Measurements from ENCODE around the gene ZNF549. TPM values are rescaled to one million over a fixed set of nuclear protein-coding genes. Genes with fewer than 3 reads are reported as not detected.
"Not testable (repeated sequence)": the region's sequence is repeated elsewhere in the genome, so short reads cannot be mapped to it uniquely, and the experiment has no call there.

ZNF549 gene
- total RNA-seq, 4 donors from 2014 or later, result 3.7 to 6.7 (median 6.4) TPM

- peaks cover 33 to 82% (median 49%) of the 10 kb centered on the region in 4 donors for H3K36me3 ChIP-seq
- 74% methylated on average over 4 of the region's 4 CpGs for WGBS
- intact Hi-C loops (cut with DNase I), result no loop called here
- H3K9me3 ChIP-seq, result peaks cover 0 to 58% (median 26%) of the 10 kb centered on the region in 4 donors
- H3K27me3 ChIP-seq, result no peaks in the 10 kb centered on the region
- H3K4me3 ChIP-seq, result no peak overlapping the region
- H3K4me1 ChIP-seq, result peaks cover under 1 to 7% (median 3%) of the 10 kb centered on the region in 4 donors
- DNase-seq (ENCODE audit: extremely low spot score), result no peak
- H3K27ac ChIP-seq (replicated peaks in 1 of 4), result no peak overlapping the region
- TF ChIP-seq POLR2A (IDR thresholded peaks at IDR 0.05; ENCODE audit: low read depth), result no peak
- no peak for TF ChIP-seq EP300 (IDR thresholded peaks at IDR 0.05)
- TF ChIP-seq, protein P1, sequence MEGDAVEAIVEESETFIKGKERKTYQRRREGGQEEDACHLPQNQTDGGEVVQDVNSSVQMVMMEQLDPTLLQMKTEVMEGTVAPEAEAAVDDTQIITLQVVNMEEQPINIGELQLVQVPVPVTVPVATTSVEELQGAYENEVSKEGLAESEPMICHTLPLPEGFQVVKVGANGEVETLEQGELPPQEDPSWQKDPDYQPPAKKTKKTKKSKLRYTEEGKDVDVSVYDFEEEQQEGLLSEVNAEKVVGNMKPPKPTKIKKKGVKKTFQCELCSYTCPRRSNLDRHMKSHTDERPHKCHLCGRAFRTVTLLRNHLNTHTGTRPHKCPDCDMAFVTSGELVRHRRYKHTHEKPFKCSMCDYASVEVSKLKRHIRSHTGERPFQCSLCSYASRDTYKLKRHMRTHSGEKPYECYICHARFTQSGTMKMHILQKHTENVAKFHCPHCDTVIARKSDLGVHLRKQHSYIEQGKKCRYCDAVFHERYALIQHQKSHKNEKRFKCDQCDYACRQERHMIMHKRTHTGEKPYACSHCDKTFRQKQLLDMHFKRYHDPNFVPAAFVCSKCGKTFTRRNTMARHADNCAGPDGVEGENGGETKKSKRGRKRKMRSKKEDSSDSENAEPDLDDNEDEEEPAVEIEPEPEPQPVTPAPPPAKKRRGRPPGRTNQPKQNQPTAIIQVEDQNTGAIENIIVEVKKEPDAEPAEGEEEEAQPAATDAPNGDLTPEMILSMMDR (IDR thresholded peaks at IDR 0.05), result no peak
- no peak for TF ChIP-seq POLR2AphosphoS5 (IDR thresholded peaks at IDR 0.05)
Observed at GRCh38 chr19:57506163-57506562, 21.0 kb upstream of the ZNF549 start.

DNA sequence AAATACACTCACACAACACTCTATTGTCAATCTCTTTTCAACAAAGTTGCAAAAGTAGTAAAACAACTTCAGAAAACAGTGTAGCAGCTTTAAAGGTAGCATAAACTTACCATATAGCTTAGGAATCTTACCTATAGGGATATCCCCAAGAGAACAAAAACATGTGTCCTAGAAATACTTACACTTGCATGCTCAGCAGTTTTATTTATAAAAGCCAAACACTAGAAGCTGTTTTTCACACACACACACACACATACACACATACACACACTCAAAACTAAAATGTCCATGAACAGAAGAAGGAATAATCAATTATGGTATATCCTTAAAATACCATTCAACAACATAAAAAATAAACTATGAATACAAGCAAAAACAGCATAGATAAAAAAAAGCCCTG is 15.7 kb upstream of the ZNF549 start:
- no peaks in the 10 kb centered on the region for H3K27me3 ChIP-seq
- intact Hi-C loops (cut with DNase I), result no loop called here
- H3K36me3 ChIP-seq, result peaks cover 18 to 78% (median 46%) of the 10 kb centered on the region in 4 donors
- TF ChIP-seq, protein P1 (IDR thresholded peaks at IDR 0.05), result no peak
- TF ChIP-seq POLR2AphosphoS5 (IDR thresholded peaks at IDR 0.05) (no peak), POLR2A (IDR thresholded peaks at IDR 0.05; ENCODE audit: low read depth) (no peak), EP300 (IDR thresholded peaks at IDR 0.05) (no peak)
- H3K27ac ChIP-seq (replicated peaks in 1 of 4), result no peak overlapping the region
- H3K4me1 ChIP-seq, result no peaks in the 10 kb centered on the region
- no peak for DNase-seq (ENCODE audit: extremely low spot score)
- H3K4me3 ChIP-seq, result no peak overlapping the region
- H3K9me3 ChIP-seq, result peaks cover 0 to 74% (median 45%) of the 10 kb centered on the region in 4 donors

DNA sequence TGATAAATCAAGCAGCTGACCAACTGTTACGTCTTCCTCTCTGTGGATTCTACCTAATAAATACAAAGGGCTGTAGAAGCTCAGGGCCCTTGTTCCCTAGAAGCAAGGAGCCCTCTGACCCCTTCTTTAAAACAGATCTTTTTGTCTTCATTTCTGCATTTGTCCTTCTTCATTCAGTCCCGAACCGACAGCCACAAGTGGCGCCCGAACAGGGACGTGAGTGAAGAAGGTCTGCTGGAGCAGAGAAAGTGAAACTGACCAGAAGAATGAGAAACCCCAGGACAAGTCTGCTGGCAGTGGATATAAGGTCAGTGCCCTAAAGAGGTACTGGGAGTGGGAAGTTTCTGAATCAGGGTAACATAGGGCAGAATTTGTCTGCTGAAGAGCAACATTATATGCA is 14.3 kb upstream of the ZNF549 start:
- H3K36me3 ChIP-seq, result peaks cover 8 to 78% (median 38%) of the 10 kb centered on the region in 4 donors
- H3K9me3 ChIP-seq, result peaks cover 0 to 66% (median 46%) of the 10 kb centered on the region in 4 donors
- WGBS, result 97% methylated on average over 6 of the region's 6 CpGs
- no peaks in the 10 kb centered on the region for H3K27me3 ChIP-seq
- no peaks in the 10 kb centered on the region for H3K4me1 ChIP-seq
- intact Hi-C loops (cut with DNase I), result no loop called here
- no peak for TF ChIP-seq POLR2AphosphoS5 (IDR thresholded peaks at IDR 0.05)
- TF ChIP-seq EP300 (IDR thresholded peaks at IDR 0.05), result no peak
- no peak for TF ChIP-seq POLR2A (IDR thresholded peaks at IDR 0.05; ENCODE audit: low read depth)
- TF ChIP-seq, protein P1 (IDR thresholded peaks at IDR 0.05), result no peak
- no peak for DNase-seq (ENCODE audit: extremely low spot score)
- H3K27ac ChIP-seq (replicated peaks in 1 of 4), result no peak overlapping the region
- H3K4me3 ChIP-seq, result no peak overlapping the region

DNA sequence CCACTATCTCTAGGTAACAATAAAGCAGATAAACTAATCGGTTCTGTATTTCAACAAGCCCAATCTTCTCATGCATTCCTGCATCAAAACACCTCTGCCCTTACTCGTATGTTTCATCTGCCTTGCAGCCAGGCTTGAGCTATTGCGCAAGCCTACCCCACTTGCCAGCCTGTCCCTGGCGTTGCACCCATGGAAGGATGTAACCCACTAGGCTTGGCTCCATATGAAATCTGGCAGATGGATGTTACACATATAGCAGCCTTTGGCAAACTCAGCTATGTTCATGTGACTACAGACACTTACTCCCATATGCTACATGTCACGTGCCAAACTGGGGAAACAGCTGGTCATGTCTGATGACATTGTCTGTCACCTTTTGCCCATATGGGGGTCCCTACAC is 11.9 kb upstream of the ZNF549 start:
- peaks cover 8 to 68% (median 40%) of the 10 kb centered on the region in 4 donors for H3K36me3 ChIP-seq

DNA sequence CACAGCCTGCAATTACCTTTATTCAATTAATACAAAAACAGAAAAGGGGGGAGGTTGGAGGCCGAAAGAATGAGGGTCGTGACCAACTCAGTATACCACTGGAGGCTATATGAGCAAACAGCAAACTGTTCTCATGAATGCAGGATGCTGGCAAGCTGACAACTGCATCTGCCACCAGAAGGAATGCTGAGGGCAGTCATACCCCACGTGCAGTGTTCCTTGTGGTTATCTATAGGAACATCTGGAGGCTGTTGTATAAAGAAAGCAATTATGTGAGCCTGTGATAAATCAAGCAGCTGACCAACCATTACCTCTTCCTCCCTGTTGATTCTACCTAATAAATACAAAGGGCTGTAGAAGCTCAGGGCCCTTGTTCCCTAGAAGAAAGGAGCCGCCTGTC is 9.1 kb upstream of the ZNF549 start:
- H3K4me1 ChIP-seq; H3K27ac ChIP-seq (replicated peaks in 1 of 4); H3K4me3 ChIP-seq; intact Hi-C loops (cut with DNase I); H3K27me3 ChIP-seq; DNase-seq (ENCODE audit: extremely low spot score): not testable (repeated sequence)
- Histone ChIP-seq H3K9me3 (peaks cover 0 to 32% (median 14%) of the 10 kb centered on the region in 4 donors), H3K36me3 (peaks cover 2 to 60% (median 36%) of the 10 kb centered on the region in 4 donors)
- 88% methylated on average over 4 of the region's 4 CpGs for WGBS

More for the DNA sequence above, 11.9 kb upstream of the ZNF549 start:
- no peak for DNase-seq (ENCODE audit: extremely low spot score)
- intact Hi-C loops (cut with DNase I), result no loop called here
- WGBS, result 95% methylated on average over 5 of the region's 5 CpGs
- Histone ChIP-seq H3K4me1 (no peaks in the 10 kb centered on the region), H3K9me3 (peaks cover 0 to 50% (median 37%) of the 10 kb centered on the region in 4 donors), H3K27me3 (no peaks in the 10 kb centered on the region), H3K27ac (replicated peaks in 1 of 4) (no peak overlapping the region), H3K4me3 (no peak overlapping the region)
- TF ChIP-seq POLR2AphosphoS5 (IDR thresholded peaks at IDR 0.05), result no peak
- TF ChIP-seq, protein P1 (IDR thresholded peaks at IDR 0.05), result no peak
- TF ChIP-seq POLR2A (IDR thresholded peaks at IDR 0.05; ENCODE audit: low read depth), result no peak
- TF ChIP-seq EP300 (IDR thresholded peaks at IDR 0.05), result no peak
